Measurements from ENCODE around the gene UQCC2.

- TF ChIP-seq, protein P1, sequence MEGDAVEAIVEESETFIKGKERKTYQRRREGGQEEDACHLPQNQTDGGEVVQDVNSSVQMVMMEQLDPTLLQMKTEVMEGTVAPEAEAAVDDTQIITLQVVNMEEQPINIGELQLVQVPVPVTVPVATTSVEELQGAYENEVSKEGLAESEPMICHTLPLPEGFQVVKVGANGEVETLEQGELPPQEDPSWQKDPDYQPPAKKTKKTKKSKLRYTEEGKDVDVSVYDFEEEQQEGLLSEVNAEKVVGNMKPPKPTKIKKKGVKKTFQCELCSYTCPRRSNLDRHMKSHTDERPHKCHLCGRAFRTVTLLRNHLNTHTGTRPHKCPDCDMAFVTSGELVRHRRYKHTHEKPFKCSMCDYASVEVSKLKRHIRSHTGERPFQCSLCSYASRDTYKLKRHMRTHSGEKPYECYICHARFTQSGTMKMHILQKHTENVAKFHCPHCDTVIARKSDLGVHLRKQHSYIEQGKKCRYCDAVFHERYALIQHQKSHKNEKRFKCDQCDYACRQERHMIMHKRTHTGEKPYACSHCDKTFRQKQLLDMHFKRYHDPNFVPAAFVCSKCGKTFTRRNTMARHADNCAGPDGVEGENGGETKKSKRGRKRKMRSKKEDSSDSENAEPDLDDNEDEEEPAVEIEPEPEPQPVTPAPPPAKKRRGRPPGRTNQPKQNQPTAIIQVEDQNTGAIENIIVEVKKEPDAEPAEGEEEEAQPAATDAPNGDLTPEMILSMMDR (IDR thresholded peaks at IDR 0.05), result no peak
- no peak for TF ChIP-seq EZH2 (IDR thresholded peaks at IDR 0.05; ENCODE audit: borderline replicate concordance, insufficient read depth, low read depth, low read length, poor library complexity, severe bottlenecking)
Measured at GRCh38 chr6:33688006-33688405, 23.5 kb downstream of the UQCC2 start.

Measured in B cell (primary cell).